HEK293 (cell line): ENCODE data around the gene HMGN3.

Source experiments
- CTCF ChIA-PET: fragments of 350-600 bp; formaldehyde crosslinking; extraction: SDS; loops from one replicate; lab custom pipeline; 2021; ENCODE audit warnings: antibody characterized with exemption; lab: Yijun Ruan, JAX
- POLR2A ChIA-PET: fragments of 300-600 bp; formaldehyde crosslinking; extraction: SDS; loops from one replicate; lab custom pipeline; 2020; ENCODE audit warnings: antibody characterized with exemption, inconsistent platforms; lab: Yijun Ruan, JAX
- H3K27ac ChIP-seq: fragments of 200-500 bp; sonication (Bioruptor generic); 2 replicates; pipeline ENCODE4 v1.5.1; 2014; ENCODE audit warnings: low read depth, low read length, control low read depth, inconsistent platforms; ENCODE audit errors: extremely low read depth
- H3K36me3 ChIP-seq, 2 experiments: fragments of 200-500 bp in 1 of 2; sonication (Bioruptor generic) in 1 of 2; 1 replicate in 1 of 2; 2 replicates in 1 of 2; pipeline ENCODE4 v1.5.1; 2014 to 2017; ENCODE audit warnings: inconsistent platforms in 2 of 2, low read length in 2 of 2; ENCODE audit not compliant: control insufficient read depth in 2 of 2, insufficient read depth in 1 of 2
- H3K4me1 ChIP-seq: fragments of 200-500 bp; sonication (Bioruptor generic); 2 replicates; pipeline ENCODE4 v1.5.1; 2014; ENCODE audit warnings: mild to moderate bottlenecking, low read length, inconsistent platforms; ENCODE audit not compliant: control insufficient read depth, insufficient read depth
- H3K4me3 ChIP-seq: 2 replicates; pipeline ENCODE4 v1.5.1; 2011; ENCODE audit warnings: low read depth, mild to moderate bottlenecking, control low read depth, low read length, moderate library complexity
- H3K9me3 ChIP-seq: fragments of 200-500 bp; sonication (Bioruptor generic); 2 replicates; pipeline ENCODE4 v1.5.1; 2014; ENCODE audit warnings: low read depth, low read length, inconsistent platforms; ENCODE audit not compliant: control insufficient read depth, insufficient read depth
- BCL11A ChIP-seq: fragments of 450-650 bp; formaldehyde crosslinking; IDR thresholded peaks from 2 replicates; pipeline ENCODE4 v1.5.1; 2016; ENCODE audit warnings: low read depth, missing biosample characterization, missing genetic modification characterization
- GLIS1 ChIP-seq: fragments of 450-650 bp; formaldehyde crosslinking; IDR thresholded peaks from 2 replicates; pipeline ENCODE4 v1.5.1; 2016; ENCODE audit warnings: missing biosample characterization, missing genetic modification characterization
- HOXD13 ChIP-seq: sonication (generic); formaldehyde crosslinking; IDR thresholded peaks from 2 replicates; pipeline ENCODE4 v1.8.0; 2022; ENCODE audit warnings: missing genetic modification reagents, borderline replicate concordance
- SETDB1 ChIP-seq: IDR thresholded peaks from one replicate; pipeline ENCODE4 v1.6.1; 2017; ENCODE audit warnings: mild to moderate bottlenecking, low read length, moderate library complexity, mixed read lengths; ENCODE audit not compliant: insufficient read length
- SP3 ChIP-seq: fragments of 450-650 bp; formaldehyde crosslinking; IDR thresholded peaks from 2 replicates; pipeline ENCODE4 v1.5.1; 2016; ENCODE audit warnings: missing biosample characterization, missing genetic modification characterization
- ZBTB10 ChIP-seq: fragments of 450-650 bp; formaldehyde crosslinking; IDR thresholded peaks from 2 replicates; pipeline ENCODE4 v1.5.1; 2016; ENCODE audit warnings: missing biosample characterization, missing genetic modification characterization
- ZFP3 ChIP-seq: fragments of 450-650 bp; formaldehyde crosslinking; IDR thresholded peaks from 2 replicates; pipeline ENCODE4 v1.5.1; 2016; ENCODE audit warnings: low read depth, missing biosample characterization, missing genetic modification characterization
- ZFP41 ChIP-seq: fragments of 450-650 bp; formaldehyde crosslinking; IDR thresholded peaks from 2 replicates; pipeline ENCODE4 v1.5.1; 2016; ENCODE audit warnings: missing biosample characterization, missing genetic modification characterization, borderline replicate concordance
- ZNF24 ChIP-seq: fragments of 450-650 bp; formaldehyde crosslinking; IDR thresholded peaks from 2 replicates; pipeline ENCODE4 v1.5.1; 2016; ENCODE audit warnings: missing biosample characterization, missing genetic modification characterization
- ZNF362 ChIP-seq: fragments of 450-650 bp; formaldehyde crosslinking; IDR thresholded peaks from 2 replicates; pipeline ENCODE4 v1.5.1; 2016; ENCODE audit warnings: missing biosample characterization, missing genetic modification characterization
- ZNF426 ChIP-seq: fragments of 450-650 bp; formaldehyde crosslinking; IDR thresholded peaks from 2 replicates; pipeline ENCODE4 v1.5.1; 2017; ENCODE audit warnings: missing biosample characterization, missing genetic modification characterization, mild to moderate bottlenecking, inconsistent platforms, moderate library complexity
- ZNF48 ChIP-seq: fragments of 450-650 bp; formaldehyde crosslinking; IDR thresholded peaks from 2 replicates; pipeline ENCODE4 v1.5.1; 2016; ENCODE audit warnings: missing biosample characterization, missing genetic modification characterization
- ZNF596 ChIP-seq: fragments of 450-650 bp; IDR thresholded peaks from 2 replicates; pipeline ENCODE4 v1.5.0; 2018; ENCODE audit warnings: missing biosample characterization, mild to moderate bottlenecking, missing genetic modification characterization, moderate library complexity
- ZNF654 ChIP-seq: fragments of 450-650 bp; formaldehyde crosslinking; IDR thresholded peaks from 2 replicates; pipeline ENCODE4 v1.5.1; 2016; ENCODE audit warnings: low read depth, missing biosample characterization, missing genetic modification characterization
- ZNF701 ChIP-seq: fragments of 450-650 bp; formaldehyde crosslinking; IDR thresholded peaks from 2 replicates; pipeline ENCODE4 v1.5.1; 2016; ENCODE audit warnings: missing biosample characterization, missing genetic modification characterization
- ZNF768 ChIP-seq: fragments of 450-650 bp; formaldehyde crosslinking; IDR thresholded peaks from 2 replicates; pipeline ENCODE4 v1.5.1; 2018; ENCODE audit warnings: missing biosample characterization, mild to moderate bottlenecking, missing genetic modification characterization
- ZNF777 ChIP-seq: fragments of 450-650 bp; formaldehyde crosslinking; IDR thresholded peaks from 2 replicates; pipeline ENCODE4 v1.5.1; 2017; ENCODE audit warnings: missing biosample characterization, missing genetic modification characterization, borderline replicate concordance
- ZNF785 ChIP-seq: fragments of 450-650 bp; formaldehyde crosslinking; IDR thresholded peaks from 2 replicates; pipeline ENCODE4 v1.5.1; 2016; ENCODE audit warnings: missing biosample characterization, missing genetic modification characterization
- ZXDB ChIP-seq: fragments of 450-650 bp; formaldehyde crosslinking; IDR thresholded peaks from 2 replicates; pipeline ENCODE4 v1.5.1; 2016; ENCODE audit warnings: missing biosample characterization, missing genetic modification characterization
- TF ChIP-seq, protein P1 (sequence below): fragments of 450-650 bp; formaldehyde crosslinking; IDR thresholded peaks from 2 replicates; pipeline ENCODE4 v1.5.1; 2017; ENCODE audit warnings: missing biosample characterization, mild to moderate bottlenecking, missing genetic modification characterization, moderate library complexity
- TF ChIP-seq, protein P2 (sequence below): fragments of 450-650 bp; formaldehyde crosslinking; IDR thresholded peaks from 2 replicates; pipeline ENCODE4 v1.5.1; 2016; ENCODE audit warnings: missing biosample characterization, missing genetic modification characterization

HMGN3 gene

DNA sequence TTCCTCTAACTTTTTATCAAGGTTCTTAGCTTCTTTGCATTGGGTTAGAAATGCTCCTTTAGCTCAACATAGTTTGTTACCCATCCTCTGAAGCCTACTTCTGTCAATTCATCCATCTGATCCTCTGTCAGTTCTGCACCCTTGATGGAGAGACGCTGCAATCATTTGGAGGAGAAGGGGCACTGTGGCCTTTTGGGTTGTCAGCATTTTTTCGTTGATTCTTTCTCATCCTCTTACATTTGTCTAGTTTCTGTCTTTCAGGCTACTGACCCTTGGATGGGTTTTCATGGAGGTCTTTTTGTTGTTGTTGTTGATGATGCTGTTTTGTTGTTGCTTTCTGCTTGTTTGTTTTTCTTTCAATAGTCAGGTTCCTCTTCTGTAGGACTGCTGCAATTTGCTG is 26.3 kb upstream of the HMGN3 start:
- no peak overlapping the region for H3K4me3 ChIP-seq
- no peaks in the 10 kb centered on the region for H3K9me3 ChIP-seq
- H3K27ac ChIP-seq, result no peak overlapping the region
- H3K36me3 ChIP-seq, result no peaks in the 10 kb centered on the region
- no peaks in the 10 kb centered on the region for H3K4me1 ChIP-seq
- CTCF ChIA-PET, result interaction anchor here (0.6 kb wide), 1 partner anchor 525 kb away, joined by 4 read pairs; no protein-coding TSS in a partner anchor
- POLR2A ChIA-PET, result no interaction called here
- TF ChIP-seq ZNF785 (no peak), SETDB1 (no peak), ZBTB10 (no peak), ZNF48 (tag by site-specific recombination) (no peak), ZNF777 (tag by site-specific recombination) (no peak), ZFP3 (tag by site-specific recombination) (no peak), SP3 (no peak), ZNF426 (tag by site-specific recombination) (no peak)
- TF ChIP-seq, protein P1, sequence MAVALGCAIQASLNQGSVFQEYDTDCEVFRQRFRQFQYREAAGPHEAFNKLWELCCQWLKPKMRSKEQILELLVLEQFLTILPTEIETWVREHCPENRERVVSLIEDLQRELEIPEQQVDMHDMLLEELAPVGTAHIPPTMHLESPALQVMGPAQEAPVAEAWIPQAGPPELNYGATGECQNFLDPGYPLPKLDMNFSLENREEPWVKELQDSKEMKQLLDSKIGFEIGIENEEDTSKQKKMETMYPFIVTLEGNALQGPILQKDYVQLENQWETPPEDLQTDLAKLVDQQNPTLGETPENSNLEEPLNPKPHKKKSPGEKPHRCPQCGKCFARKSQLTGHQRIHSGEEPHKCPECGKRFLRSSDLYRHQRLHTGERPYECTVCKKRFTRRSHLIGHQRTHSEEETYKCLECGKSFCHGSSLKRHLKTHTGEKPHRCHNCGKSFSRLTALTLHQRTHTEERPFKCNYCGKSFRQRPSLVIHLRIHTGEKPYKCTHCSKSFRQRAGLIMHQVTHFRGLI (tag by site-specific recombination), result no peak

DNA sequence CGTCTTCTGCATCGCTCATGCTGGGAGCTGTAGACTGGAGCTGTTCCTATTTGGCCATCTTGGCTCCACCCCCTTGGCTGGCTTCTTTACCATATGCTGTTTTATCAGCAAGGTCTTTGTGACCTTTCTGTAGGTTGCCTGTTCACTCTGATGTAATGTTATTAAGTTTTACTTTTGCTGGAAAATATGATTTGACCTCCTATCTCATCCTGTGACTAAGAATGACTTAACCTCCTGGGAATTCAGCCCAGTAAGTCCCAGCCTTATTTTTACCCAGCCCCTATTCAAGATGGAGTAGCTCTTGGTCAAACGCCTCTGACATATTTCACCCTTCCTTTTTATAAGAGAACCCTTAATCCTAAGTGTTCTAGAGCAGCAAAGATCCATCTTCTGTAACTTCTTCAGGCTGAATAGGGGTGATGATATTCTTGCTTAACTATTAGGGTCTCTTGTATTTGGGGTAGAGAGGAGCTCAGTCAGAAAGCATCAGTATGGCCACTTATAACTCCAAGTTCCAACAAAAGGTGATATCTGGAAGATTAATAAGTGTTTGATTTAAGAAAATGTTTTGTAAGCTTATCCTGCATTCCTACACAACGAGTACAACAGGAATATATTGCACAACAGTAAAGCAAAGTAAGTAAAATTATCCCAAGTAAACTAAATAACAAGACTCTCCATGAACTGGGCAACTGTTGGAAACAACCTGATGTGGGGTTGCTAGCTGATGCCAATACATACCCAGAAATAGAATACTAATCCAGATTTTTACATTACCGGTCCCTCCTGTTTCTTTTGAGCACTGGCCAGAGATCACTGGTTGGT is 23.1 kb upstream of the HMGN3 start:
- POLR2A ChIA-PET, result no interaction called here
- TF ChIP-seq ZNF768 (tag by site-specific recombination) (no peak), ZXDB (tag by site-specific recombination) (no peak), BCL11A (tag by site-specific recombination) (no peak), ZNF362 (no peak), ZNF701 (tag by site-specific recombination) (no peak), GLIS1 (no peak), ZNF654 (no peak), ZFP41 (no peak), ZNF596 (tag by site-specific recombination) (no peak), HOXD13 (no peak), ZNF24 (tag by site-specific recombination) (no peak)
- TF ChIP-seq, protein P2, sequence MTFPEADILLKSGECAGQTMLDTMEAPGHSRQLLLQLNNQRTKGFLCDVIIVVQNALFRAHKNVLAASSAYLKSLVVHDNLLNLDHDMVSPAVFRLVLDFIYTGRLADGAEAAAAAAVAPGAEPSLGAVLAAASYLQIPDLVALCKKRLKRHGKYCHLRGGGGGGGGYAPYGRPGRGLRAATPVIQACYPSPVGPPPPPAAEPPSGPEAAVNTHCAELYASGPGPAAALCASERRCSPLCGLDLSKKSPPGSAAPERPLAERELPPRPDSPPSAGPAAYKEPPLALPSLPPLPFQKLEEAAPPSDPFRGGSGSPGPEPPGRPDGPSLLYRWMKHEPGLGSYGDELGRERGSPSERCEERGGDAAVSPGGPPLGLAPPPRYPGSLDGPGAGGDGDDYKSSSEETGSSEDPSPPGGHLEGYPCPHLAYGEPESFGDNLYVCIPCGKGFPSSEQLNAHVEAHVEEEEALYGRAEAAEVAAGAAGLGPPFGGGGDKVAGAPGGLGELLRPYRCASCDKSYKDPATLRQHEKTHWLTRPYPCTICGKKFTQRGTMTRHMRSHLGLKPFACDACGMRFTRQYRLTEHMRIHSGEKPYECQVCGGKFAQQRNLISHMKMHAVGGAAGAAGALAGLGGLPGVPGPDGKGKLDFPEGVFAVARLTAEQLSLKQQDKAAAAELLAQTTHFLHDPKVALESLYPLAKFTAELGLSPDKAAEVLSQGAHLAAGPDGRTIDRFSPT (tag by site-specific recombination), result no peak

More for the DNA sequence above, 23.1 kb upstream of the HMGN3 start:
- no peak overlapping the region for H3K27ac ChIP-seq
- no peaks in the 10 kb centered on the region for H3K9me3 ChIP-seq
- no peaks in the 10 kb centered on the region for H3K36me3 ChIP-seq
- H3K4me1 ChIP-seq, result no peaks in the 10 kb centered on the region
- H3K4me3 ChIP-seq, result no peak overlapping the region
- CTCF ChIA-PET, result no interaction called here
